HepG2 (cell line): ENCODE results near the gene RAB32. TPM values are rescaled to one million over a fixed set of nuclear protein-coding genes. Genes with fewer than 3 reads are reported as not detected.

Source experiments
- ATAC-seq: fragments of 200-7000 bp; cut with Tn5 transposase; 3 replicates; pipeline ENCODE4 v1.9.1; 2020; ENCODE audit warnings: mild to moderate bottlenecking, moderate library complexity
- BruUV-seq: library from RNA; stranded (reverse); fragments of 400-500 nt; replicated peaks from 2 replicates; lab custom pipeline; 2021; lab: Mats Ljungman, UMichigan
- CTCF ChIA-PET: fragments of 300-600 bp; formaldehyde crosslinking; extraction: SDS; loops from one replicate; lab custom pipeline; 2021; ENCODE audit warnings: low total read pairs, inconsistent platforms, low intra/inter-chr PET ratio; lab: Yijun Ruan, JAX
- POLR2A ChIA-PET: fragments of 350-600 bp; sonication (Branson Sonifier 250); formaldehyde crosslinking; loops from one replicate; lab custom pipeline; 2020; ENCODE audit warnings: antibody characterized with exemption, inconsistent platforms; lab: Yijun Ruan, JAX
- DNase-seq: peaks from one replicate; pipeline ENCODE4 v3.0.0-alpha.2; 2015; ENCODE audit warnings: low spot score
- FAIRE-seq: peaks from 3 replicates; lab custom pipeline; 2011; peaks lifted over from hg19 to GRCh38; lab: Jason Lieb, UNC
- H2AFZ ChIP-seq: one replicate; pipeline ENCODE4 v1.6.1; 2011; ENCODE audit warnings: low read length, inconsistent platforms
- H3K27ac ChIP-seq: fragments of 300-600 bp; 3 replicates; pipeline ENCODE4 v1.8.0; 2011; ENCODE audit warnings: mixed run types, mild to moderate bottlenecking, mixed read lengths, low read length, inconsistent platforms; ENCODE audit not compliant: insufficient read depth; ENCODE audit errors: extremely low read length
- H3K27me3 ChIP-seq, 2 experiments: fragments of 200-600 bp in 1 of 2; 2 replicates in 1 of 2; 3 replicates in 1 of 2; pipeline versions ENCODE4 v1.6.0 to v1.8.0; 2011; ENCODE audit warnings: low read length in 2 of 2, mild to moderate bottlenecking in 2 of 2, moderate library complexity in 2 of 2, inconsistent platforms in 1 of 2; ENCODE audit not compliant: insufficient read depth in 2 of 2, control insufficient read depth in 1 of 2
- H3K36me3 ChIP-seq, 2 experiments: fragments of 200-600 bp in 1 of 2; replicated peaks in 1 of 2; 2 replicates in 1 of 2; 3 replicates in 1 of 2; pipeline versions ENCODE4 v1.5.1 to v1.8.0; 2011; ENCODE audit warnings: low read length in 2 of 2, inconsistent platforms in 1 of 2; ENCODE audit not compliant: insufficient read depth in 2 of 2, control insufficient read depth in 1 of 2
- H3K4me1 ChIP-seq: 2 replicates; pipeline ENCODE4 v1.5.1; 2012; ENCODE audit warnings: low read length, inconsistent platforms; ENCODE audit not compliant: insufficient read depth
- H3K4me2 ChIP-seq: 2 replicates; pipeline ENCODE4 v1.6.0; 2011; ENCODE audit warnings: low read depth, low read length, inconsistent platforms
- H3K4me3 ChIP-seq, 3 experiments: fragments of 200-600 bp in 1 of 3; sonication (generic), shearing (Covaris generic) in 1 of 3; replicated peaks in 1 of 3; 2 replicates each; pipeline ENCODE4 v1.5.1; 2011 to 2016; ENCODE audit warnings: low read length in 3 of 3, inconsistent platforms in 2 of 3, low read depth in 2 of 3, mild to moderate bottlenecking in 2 of 3, control low read depth in 1 of 3, mixed read lengths in 1 of 3; ENCODE audit not compliant: insufficient read depth in 1 of 3
- H3K79me2 ChIP-seq: one replicate; pipeline ENCODE4 v1.6.1; 2011; ENCODE audit warnings: low read length, inconsistent platforms; ENCODE audit not compliant: insufficient read depth
- H3K9ac ChIP-seq: 2 replicates; pipeline ENCODE4 v1.6.0; 2011; ENCODE audit warnings: mild to moderate bottlenecking, low read depth, low read length, inconsistent platforms; ENCODE audit not compliant: insufficient read depth
- H3K9me3 ChIP-seq: 2 replicates; pipeline ENCODE4 v1.5.1; 2012; ENCODE audit warnings: mild to moderate bottlenecking, low read length
- H4K20me1 ChIP-seq: 2 replicates; pipeline ENCODE4 v1.6.0; 2011; ENCODE audit warnings: inconsistent platforms, mild to moderate bottlenecking, low read length, moderate library complexity; ENCODE audit not compliant: insufficient read depth
- EEA1 ChIP-seq: sonication (generic); formaldehyde crosslinking; IDR thresholded peaks from 2 replicates; pipeline ENCODE4 v1.5.1; 2020; ENCODE audit warnings: mild to moderate bottlenecking, missing genetic modification reagents, borderline replicate concordance
- MBNL3 ChIP-seq: fragments of 250-450 bp; sonication (Bioruptor Pico); conservative IDR thresholded peaks from 2 replicates; pipeline ENCODE4 v1.8.0; 2022; ENCODE audit warnings: mild to moderate bottlenecking, inconsistent platforms
- MLLT10 ChIP-seq: sonication (generic); formaldehyde crosslinking; IDR thresholded peaks from 2 replicates; pipeline ENCODE4 v1.4.0; 2020; ENCODE audit warnings: missing genetic modification reagents
- PAF1 ChIP-seq: IDR thresholded peaks from 2 replicates; pipeline ENCODE4 v1.6.1; 2016; ENCODE audit warnings: missing genetic modification reagents, missing compliant biosample characterization
- U2AF1 ChIP-seq: fragments of 200-400 bp; formaldehyde crosslinking; optimal IDR thresholded peaks from 2 replicates; pipeline ENCODE3; 2017; ENCODE audit warnings: mild to moderate bottlenecking, low read depth, low read length
- ZEB1 ChIP-seq: IDR thresholded peaks from 2 replicates; pipeline ENCODE4 v1.6.1; 2012; ENCODE audit warnings: mild to moderate bottlenecking, low read depth, inconsistent platforms; ENCODE audit not compliant: insufficient replicate concordance
- ZKSCAN1 ChIP-seq: fragments of 150-350 bp; IDR thresholded peaks from 2 replicates; pipeline ENCODE4 v1.6.1; 2014; ENCODE audit warnings: low read length
- ZNF446 ChIP-seq: sonication (generic); formaldehyde crosslinking; IDR thresholded peaks from 2 replicates; pipeline ENCODE4 v1.5.0; 2020; ENCODE audit warnings: mild to moderate bottlenecking, missing genetic modification reagents
- ZNF501 ChIP-seq: sonication (generic); formaldehyde crosslinking; IDR thresholded peaks from 2 replicates; pipeline ENCODE4 v1.5.1; 2020; ENCODE audit warnings: mild to moderate bottlenecking, moderate library complexity, missing genetic modification reagents
- ZNF616 ChIP-seq: sonication (generic); formaldehyde crosslinking; IDR thresholded peaks from 2 replicates; pipeline ENCODE4 v1.5.0; 2020; ENCODE audit warnings: low read depth, mild to moderate bottlenecking, missing genetic modification reagents
- ZNF644 ChIP-seq: IDR thresholded peaks from 2 replicates; pipeline ENCODE4 v1.6.1; 2016; ENCODE audit warnings: low read depth
- ZNF772 ChIP-seq: sonication (generic); formaldehyde crosslinking; IDR thresholded peaks from 2 replicates; pipeline ENCODE4 v1.5.0; 2020; ENCODE audit warnings: mild to moderate bottlenecking, missing genetic modification reagents
- WGBS: methylation state at CpG from one replicate; pipeline ENCODE4 v1.1.6; 2017; ENCODE audit warnings: low lambda C conversion rate; 5-methylcytosine and 5-hydroxymethylcytosine counted together
- in situ Hi-C: cut with HindIII; loops from 2 replicates; pipeline ENCODE4 v1.10.0; 2017; ENCODE audit warnings: low pct_unique_long_range_greater_than_20kb; ENCODE audit not compliant: extremely low pct_ligation_motif_present
- intact Hi-C: fragments of 100-400 bp; cut with micrococcal nuclease; formaldehyde crosslinking; loops from one replicate; pipeline ENCODE4 v1.10.0; 2022; ENCODE audit not compliant: unreplicated experiment
- polyA plus RNA-seq, 8 experiments: library from polyadenylated mRNA; depleted of rRNA in 3 of 8; stranded (reverse) in 7 of 8; unstranded in 1 of 8; fragments of >200 nt; fragmentation: Illumina TruSeq in 4 of 8; extraction: Trizol in 4 of 8; gene quantifications; 2 replicates each; pipeline versions ENCODE4 v1.2.1 to v1.2.3, GENCODE V29; 2011 to 2016; ENCODE audit warnings: low read depth in 4 of 8, missing spikeins in 1 of 8, mixed read lengths in 1 of 8; ENCODE audit not compliant: insufficient read depth in 1 of 8
- total RNA-seq, 5 experiments: library from RNA; depleted of rRNA; stranded (reverse); fragments of >200 nt; fragmentation: Illumina TruSeq; extraction: Trizol; gene quantifications; 2 replicates each; pipeline ENCODE4 v1.2.3, GENCODE V29; 2016; ENCODE audit warnings: low read depth in 1 of 5
- TF ChIP-seq, protein P1 (sequence below): sonication (generic); formaldehyde crosslinking; conservative IDR thresholded peaks from 2 replicates; pipeline ENCODE4 v1.5.0; 2020; ENCODE audit warnings: missing genetic modification reagents

RAB32 gene
- total and polyA plus RNA-seq, 2 of the 13 experiments (the other 11 are each of a cell fraction or from before 2014, with no cell fraction given), result 43.7 to 93.9 TPM

GRCh38 chr6:146595972-146596731 is 52.5 kb downstream of the RAB32 start:
- Histone ChIP-seq H4K20me1 (no peaks in the 10 kb centered on the region), H3K9me3 (no peaks in the 10 kb centered on the region), H2AFZ (no peak overlapping the region), H3K79me2 (no peaks in the 10 kb centered on the region), H3K27ac (no peak overlapping the region), H3K9ac (no peak overlapping the region), H3K4me3 (no peak overlapping the region), H3K36me3 (no peaks in the 10 kb centered on the region), H3K4me1 (peaks cover 5% of the 10 kb centered on the region; the same call in 1 of the 2 replicates), H3K27me3 (no peaks in the 10 kb centered on the region)
- BruUV-seq, result no TSS peak
- ATAC-seq (no peak), FAIRE-seq (no peak)
- WGBS, result 6% methylated on average over 2 of the region's 2 CpGs
- CTCF ChIA-PET, result no interaction called here
- in situ Hi-C loops, result no loop called here
- intact Hi-C loops, result loop anchor here (5.0 kb wide), 1 partner anchor 54 kb away; the partner anchor contains the start of gene RAB32
- no peak for TF ChIP-seq MLLT10 (CRISPR knock-in tag)
- TF ChIP-seq ZKSCAN1, result no peak
- TF ChIP-seq ZNF616 (CRISPR knock-in tag), result no peak
- no peak for TF ChIP-seq MBNL3 (CRISPR knock-in tag)
- TF ChIP-seq, protein P1, sequence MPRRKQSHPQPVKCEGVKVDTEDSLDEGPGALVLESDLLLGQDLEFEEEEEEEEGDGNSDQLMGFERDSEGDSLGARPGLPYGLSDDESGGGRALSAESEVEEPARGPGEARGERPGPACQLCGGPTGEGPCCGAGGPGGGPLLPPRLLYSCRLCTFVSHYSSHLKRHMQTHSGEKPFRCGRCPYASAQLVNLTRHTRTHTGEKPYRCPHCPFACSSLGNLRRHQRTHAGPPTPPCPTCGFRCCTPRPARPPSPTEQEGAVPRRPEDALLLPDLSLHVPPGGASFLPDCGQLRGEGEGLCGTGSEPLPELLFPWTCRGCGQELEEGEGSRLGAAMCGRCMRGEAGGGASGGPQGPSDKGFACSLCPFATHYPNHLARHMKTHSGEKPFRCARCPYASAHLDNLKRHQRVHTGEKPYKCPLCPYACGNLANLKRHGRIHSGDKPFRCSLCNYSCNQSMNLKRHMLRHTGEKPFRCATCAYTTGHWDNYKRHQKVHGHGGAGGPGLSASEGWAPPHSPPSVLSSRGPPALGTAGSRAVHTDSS (CRISPR knock-in tag), result no peak
- TF ChIP-seq U2AF1, result no peak
- no peak for TF ChIP-seq ZNF446 (CRISPR knock-in tag)
- TF ChIP-seq ZNF501 (CRISPR knock-in tag), result no peak
- TF ChIP-seq PAF1 (CRISPR knock-in tag), result no peak
- TF ChIP-seq ZNF772 (CRISPR knock-in tag), result no peak
- no peak for TF ChIP-seq ZEB1
- TF ChIP-seq EEA1, result no peak
- TF ChIP-seq ZNF644 (CRISPR knock-in tag), result no peak
- TF ChIP-seq, all 625 proteins: peak for 0
- no peak overlapping the region for H3K4me2 ChIP-seq
- POLR2A ChIA-PET, result interaction anchor here (0.6 kb wide), 1 partner anchor 51 kb away, joined by 3 read pairs; no protein-coding TSS in a partner anchor
- no peak for DNase-seq
